HG03045 (cell line): ENCODE data around the gene TFE3.

Experiments used
- ATAC-seq: cut with Tn5 transposase; IDR thresholded peaks from one replicate; pipeline ENCODE4 v1.9.1; 2021; ENCODE audit warnings: mild to moderate bottlenecking, moderate library complexity; ENCODE audit not compliant: unreplicated experiment

TFE3 gene, protein sequence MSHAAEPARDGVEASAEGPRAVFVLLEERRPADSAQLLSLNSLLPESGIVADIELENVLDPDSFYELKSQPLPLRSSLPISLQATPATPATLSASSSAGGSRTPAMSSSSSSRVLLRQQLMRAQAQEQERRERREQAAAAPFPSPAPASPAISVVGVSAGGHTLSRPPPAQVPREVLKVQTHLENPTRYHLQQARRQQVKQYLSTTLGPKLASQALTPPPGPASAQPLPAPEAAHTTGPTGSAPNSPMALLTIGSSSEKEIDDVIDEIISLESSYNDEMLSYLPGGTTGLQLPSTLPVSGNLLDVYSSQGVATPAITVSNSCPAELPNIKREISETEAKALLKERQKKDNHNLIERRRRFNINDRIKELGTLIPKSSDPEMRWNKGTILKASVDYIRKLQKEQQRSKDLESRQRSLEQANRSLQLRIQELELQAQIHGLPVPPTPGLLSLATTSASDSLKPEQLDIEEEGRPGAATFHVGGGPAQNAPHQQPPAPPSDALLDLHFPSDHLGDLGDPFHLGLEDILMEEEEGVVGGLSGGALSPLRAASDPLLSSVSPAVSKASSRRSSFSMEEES

DNA sequence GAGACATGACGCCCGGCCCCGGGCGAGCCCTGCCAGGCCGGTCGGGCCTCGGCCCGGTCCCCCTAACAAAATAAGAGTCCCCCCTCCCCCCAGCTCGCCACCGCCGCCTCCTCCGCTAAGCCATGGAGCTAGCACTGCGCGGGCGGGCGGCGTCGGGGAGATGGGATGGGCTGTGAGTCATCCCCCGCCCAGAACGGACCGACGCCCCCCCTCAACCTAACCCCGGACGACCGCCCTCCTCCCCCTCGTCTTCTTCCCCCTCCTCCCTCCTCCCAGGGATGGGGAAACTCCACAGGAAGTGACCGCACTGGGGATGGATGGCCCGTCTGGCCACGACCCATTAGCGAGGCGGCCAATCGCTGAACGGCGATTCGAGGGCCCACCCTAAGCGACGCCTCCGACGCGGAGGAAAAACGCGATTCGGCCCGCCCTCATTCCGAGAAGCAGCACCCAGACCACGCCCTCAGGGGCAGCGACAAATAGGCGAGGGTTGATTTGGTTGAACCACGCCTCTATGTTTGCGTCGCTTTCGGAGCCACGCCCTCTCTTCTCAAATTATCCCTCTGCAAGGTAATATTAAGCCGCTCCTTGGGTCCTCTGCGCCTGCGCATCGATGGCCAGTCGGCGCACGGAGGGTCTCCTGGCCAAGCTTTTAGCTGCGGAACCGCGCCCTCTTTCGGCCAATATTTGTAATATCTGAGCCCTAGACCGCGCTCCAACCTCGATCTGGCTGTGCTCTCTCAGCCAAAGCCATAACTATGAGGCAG, at the start of gene TFE3:
TFE3 (minus strand) TSS at position 138 of the 767 bp plus-strand sequence; CDS start at position 7, 131 bp downstream.
- peak; percentile 92 for ATAC-seq

- ATAC-seq, result no peak
Measured at GRCh38 chrX:49089553-49089952, 46.4 kb upstream of the TFE3 start.

GRCh38 chrX:49082271-49082871, 39.2 kb upstream of the TFE3 start:
- no peak for ATAC-seq

- ATAC-seq, result peak; percentile 78
Measured at GRCh38 chrX:49079489-49080428, 36.6 kb upstream of the TFE3 start, which contains the start of gene WDR45. TSS of gene WDR45 (minus strand) at chrX:49079887. CDS start at chrX:49078095, 1,792 bp downstream.

- ATAC-seq, result no peak
Measured at GRCh38 chrX:49077941-49078340, 34.8 kb upstream of the TFE3 start.

DNA sequence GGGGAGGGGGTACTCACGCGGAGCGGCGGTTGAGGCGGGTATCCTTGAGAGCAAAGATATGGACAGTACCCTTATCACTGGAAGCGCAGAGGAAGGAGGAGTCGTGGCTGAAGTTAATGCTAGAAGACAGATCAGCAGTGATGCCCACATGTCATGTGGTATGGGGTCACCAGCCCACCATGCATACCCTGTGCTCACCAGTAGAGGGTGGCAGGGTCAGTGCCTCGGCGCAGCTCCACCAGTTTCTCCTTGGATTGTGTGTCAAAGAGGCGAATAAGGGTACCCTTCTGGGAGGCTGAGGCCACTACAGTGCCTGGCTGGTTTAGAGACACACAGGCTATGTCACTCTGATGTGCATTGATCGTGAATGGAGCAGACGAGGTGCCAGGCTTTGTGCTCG, 32.2 kb upstream of the TFE3 start:
- ATAC-seq, result no peak

DNA sequence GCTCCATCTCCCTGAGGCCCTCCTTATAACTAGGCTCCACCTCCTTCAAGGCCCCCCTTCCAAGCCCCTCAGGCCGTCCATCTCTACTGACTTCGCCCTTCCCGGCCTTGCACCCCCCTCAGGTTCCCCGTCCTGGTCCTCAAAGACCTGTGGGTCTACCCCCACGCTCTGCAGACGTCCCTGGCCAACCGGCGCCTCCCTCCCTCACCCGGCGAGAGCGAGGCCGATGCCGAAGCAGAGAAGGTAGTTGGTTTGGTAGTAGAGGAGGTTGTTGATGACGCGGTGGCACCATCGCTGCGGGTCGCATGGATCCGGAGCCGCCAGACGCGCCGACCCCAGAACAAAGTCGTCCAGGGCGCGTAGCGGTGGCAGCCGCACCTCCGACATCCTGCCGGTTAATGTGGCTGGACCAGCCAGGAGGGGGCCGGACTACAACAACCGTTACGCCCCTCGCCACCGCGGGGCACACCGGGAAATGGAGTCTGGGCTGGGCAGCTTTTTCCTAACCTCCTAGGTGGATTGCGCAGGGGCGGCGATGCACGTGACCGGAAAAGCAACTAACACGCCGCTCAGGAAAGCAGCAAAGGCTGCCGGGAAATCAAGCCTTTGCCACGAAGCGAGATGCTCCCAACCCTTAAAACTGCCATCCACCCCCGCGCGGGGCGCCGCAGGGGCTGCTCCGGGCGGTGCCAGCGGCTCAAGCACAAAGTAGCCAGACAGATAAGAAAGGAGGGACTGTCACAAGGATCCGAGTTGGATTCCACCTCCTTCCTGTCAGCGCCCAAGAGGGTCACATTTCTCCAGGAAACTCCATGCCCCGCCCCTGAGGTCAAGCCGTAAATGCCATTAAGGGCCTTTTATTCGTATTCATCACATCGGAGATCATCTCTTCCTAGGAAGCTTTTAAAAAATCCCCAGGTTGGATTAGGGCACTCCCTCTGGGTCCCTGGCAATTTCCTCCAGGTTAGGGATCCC, 30.7 kb upstream of the TFE3 start, which contains the start of gene PRAF2:
PRAF2 (minus strand) TSS at position 402 of the 975 bp plus-strand sequence; CDS start at position 387, 15 bp downstream.
- peak; percentile 83 for ATAC-seq

DNA sequence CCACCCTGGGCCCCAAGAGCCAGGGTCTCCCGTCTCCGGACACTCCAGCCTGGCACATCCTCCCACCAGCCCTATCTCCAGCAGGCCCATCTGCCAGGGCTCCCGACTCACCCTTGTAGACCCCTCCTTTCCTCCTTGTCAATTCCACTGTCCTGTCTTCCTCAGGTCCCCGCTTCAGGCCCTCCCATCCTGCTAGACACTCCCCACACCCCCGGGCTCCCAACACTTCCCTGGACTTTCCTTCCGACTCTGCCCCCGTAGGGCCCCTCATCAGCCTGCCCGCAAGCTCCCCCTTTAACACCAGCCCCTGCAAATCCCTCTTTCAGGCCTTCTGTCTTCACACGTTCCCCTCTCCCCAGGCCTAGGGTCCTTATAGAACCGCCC, 29.5 kb upstream of the TFE3 start:
- no peak for ATAC-seq

GRCh38 chrX:49071877-49072711, 28.9 kb upstream of the TFE3 start:
- ATAC-seq, result no peak

DNA sequence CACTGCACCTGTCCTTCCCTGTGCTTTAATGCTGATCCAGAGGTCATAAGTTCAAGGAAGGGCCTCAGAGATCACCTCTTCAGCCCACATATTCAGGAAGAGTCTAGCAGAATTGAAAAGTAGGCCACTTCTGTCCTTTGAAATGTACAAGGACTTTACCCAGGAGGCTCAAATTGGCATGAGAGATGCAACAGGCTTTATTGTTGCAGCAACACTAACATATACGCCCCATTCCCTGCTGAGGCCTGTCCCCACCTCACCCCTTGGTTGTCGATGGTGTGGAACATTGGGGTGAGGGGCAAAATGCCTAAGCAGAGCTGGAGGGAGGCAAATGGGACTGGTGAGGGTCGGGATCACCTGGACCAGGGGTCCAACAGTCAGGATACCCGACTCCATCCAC, 27.8 kb upstream of the TFE3 start:
- no peak for ATAC-seq

- ATAC-seq, result no peak
Measured at GRCh38 chrX:49069038-49069437, 25.9 kb upstream of the TFE3 start.

DNA sequence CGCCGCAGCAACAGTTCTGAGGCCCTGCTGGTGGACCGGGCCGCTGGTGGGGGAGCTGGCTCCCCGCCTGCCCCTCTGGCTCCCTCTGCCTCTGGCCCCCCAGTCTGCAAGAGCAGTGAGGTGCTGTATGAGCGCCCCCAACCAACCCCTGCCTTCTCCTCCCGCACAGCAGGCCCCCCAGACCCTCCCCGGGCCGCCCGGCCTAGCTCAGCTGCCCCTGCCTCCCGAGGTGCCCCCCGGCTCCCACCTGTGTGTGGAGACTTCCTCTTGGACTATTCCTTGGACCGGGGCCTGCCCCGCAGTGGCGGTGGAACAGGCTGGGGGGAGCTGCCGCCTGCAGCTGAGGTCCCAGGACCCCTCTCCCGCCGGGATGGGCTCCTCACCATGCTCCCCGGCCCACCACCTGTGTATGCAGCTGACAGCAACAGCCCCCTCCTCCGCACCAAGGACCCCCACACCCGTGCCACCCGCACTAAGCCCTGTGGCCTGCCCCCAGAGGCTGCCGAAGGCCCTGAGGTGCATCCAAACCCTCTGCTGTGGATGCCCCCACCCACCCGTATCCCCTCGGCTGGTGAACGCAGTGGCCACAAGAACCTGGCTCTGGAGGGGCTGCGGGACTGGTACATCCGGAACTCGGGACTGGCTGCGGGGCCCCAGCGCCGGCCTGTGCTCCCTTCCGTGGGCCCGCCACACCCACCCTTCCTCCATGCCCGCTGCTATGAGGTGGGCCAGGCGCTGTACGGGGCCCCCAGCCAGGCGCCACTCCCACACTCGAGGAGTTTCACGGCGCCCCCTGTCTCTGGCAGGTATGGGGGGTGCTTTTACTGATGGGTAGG, 24.3 kb upstream of the TFE3 start:
- ATAC-seq, result no peak

DNA sequence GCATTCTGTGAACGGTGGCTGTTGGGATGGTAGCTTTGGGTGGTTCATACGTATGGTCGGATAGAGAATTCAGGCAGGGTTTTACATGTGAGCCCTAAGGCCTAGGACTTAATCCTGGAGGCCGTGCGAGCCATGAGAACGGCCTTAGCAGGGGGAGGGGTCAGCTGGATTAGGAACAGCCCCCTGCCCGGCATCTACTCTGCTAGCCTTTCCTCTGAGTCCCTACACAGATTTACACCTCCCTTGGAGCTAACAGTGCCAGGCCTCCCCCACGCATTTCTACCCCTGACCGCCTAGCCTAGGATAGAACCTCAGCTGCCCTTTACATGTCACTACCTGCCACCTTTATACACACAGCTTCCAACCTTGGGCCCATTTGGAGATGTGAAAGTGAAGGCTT, 23.5 kb upstream of the TFE3 start:
- ATAC-seq, result no peak

GRCh38 chrX:49066278-49066677, 23.1 kb upstream of the TFE3 start:
- ATAC-seq, result no peak

GRCh38 chrX:49064735-49065134, 21.6 kb upstream of the TFE3 start:
- ATAC-seq, result no peak

DNA sequence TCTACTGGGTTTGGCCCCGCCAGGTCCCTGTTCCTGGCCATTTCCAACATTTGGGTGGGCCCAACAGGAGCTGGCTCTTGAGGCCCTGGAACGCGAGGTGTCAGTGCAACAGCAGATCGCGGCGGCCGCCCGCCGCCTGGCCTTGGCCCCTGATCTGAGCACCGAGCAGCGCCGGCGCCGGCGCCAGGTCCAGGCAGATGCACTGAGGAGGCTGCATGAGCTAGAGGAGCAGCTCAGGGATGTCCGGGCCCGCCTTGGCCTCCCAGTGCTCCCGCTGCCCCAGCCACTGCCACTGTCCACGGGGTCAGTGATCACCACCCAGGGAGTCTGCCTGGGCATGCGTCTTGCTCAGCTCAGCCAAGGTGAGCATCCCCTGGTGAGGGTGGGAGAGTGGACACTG, 21.1 kb upstream of the TFE3 start:
- ATAC-seq, result no peak

- ATAC-seq, result no peak
Measured at GRCh38 chrX:49063715-49064114, 20.6 kb upstream of the TFE3 start.
